Measurements from ENCODE around the gene CYP4F2.
"Not testable (repeated sequence)": the region's sequence is repeated elsewhere in the genome, so short reads cannot be mapped to it uniquely, and the experiment has no call there.

Gene CYP4F2

GRCh38 chr19:15902254-15902653 lies 4.4 kb upstream of the CYP4F2 start:
- no peak for FAIRE-seq
- DNase-seq (ENCODE audit: extremely low spot score, insufficient read length, low read depth) = no peak

GRCh38 chr19:15900504-15900903 lies 2.6 kb upstream of the CYP4F2 start:
- DNase-seq (ENCODE audit: extremely low spot score, insufficient read length, low read depth) = no peak
- no peak for FAIRE-seq

GRCh38 chr19:15900032-15900431 lies 2.2 kb upstream of the CYP4F2 start:
- DNase-seq (ENCODE audit: extremely low spot score, insufficient read length, low read depth); FAIRE-seq: not testable (repeated sequence)

GRCh38 chr19:15899561-15899960 lies 1.7 kb upstream of the CYP4F2 start:
- not testable (repeated sequence) for FAIRE-seq

GRCh38 chr19:15897026-15897737 lies 692 bp downstream of the CYP4F2 start:
- DNase-seq (ENCODE audit: extremely low spot score, insufficient read length, low read depth) (no peak), FAIRE-seq (no peak)

More at GRCh38 chr19:15899561-15899960, 1.7 kb upstream of the CYP4F2 start:
- not testable (repeated sequence) for DNase-seq (ENCODE audit: extremely low spot score, insufficient read length, low read depth)

GRCh38 chr19:15895876-15896430 lies 1.9 kb downstream of the CYP4F2 start:
- FAIRE-seq (no peak), DNase-seq (ENCODE audit: extremely low spot score, insufficient read length, low read depth) (no peak)

- FAIRE-seq = no peak
Observed at GRCh38 chr19:15894359-15894758, 3.5 kb downstream of the CYP4F2 start.

GRCh38 chr19:15893477-15893876 lies 4.4 kb downstream of the CYP4F2 start:
- DNase-seq (ENCODE audit: extremely low spot score, insufficient read length, low read depth) = no peak
- no peak for FAIRE-seq

More at GRCh38 chr19:15894359-15894758, 3.5 kb downstream of the CYP4F2 start:
- DNase-seq (ENCODE audit: extremely low spot score, insufficient read length, low read depth) = no peak

GRCh38 chr19:15892012-15892411 lies 5.9 kb downstream of the CYP4F2 start:
- DNase-seq (ENCODE audit: extremely low spot score, insufficient read length, low read depth) (no peak), FAIRE-seq (no peak)

GRCh38 chr19:15891434-15891833 lies 6.4 kb downstream of the CYP4F2 start:
- no peak for DNase-seq (ENCODE audit: extremely low spot score, insufficient read length, low read depth)
- no peak for FAIRE-seq

GRCh38 chr19:15889339-15889738 lies 8.5 kb downstream of the CYP4F2 start:
- not testable (repeated sequence) for FAIRE-seq; DNase-seq (ENCODE audit: extremely low spot score, insufficient read length, low read depth)

GRCh38 chr19:15885919-15886318 lies 12.0 kb downstream of the CYP4F2 start:
- DNase-seq (ENCODE audit: extremely low spot score, insufficient read length, low read depth) = no peak
- no peak for FAIRE-seq

- DNase-seq (ENCODE audit: extremely low spot score, insufficient read length, low read depth) = no peak
- no peak for FAIRE-seq
Observed at GRCh38 chr19:15885167-15885566, 12.7 kb downstream of the CYP4F2 start.

- not testable (repeated sequence) for FAIRE-seq; DNase-seq (ENCODE audit: extremely low spot score, insufficient read length, low read depth)
Observed at GRCh38 chr19:15883329-15883728, 14.5 kb downstream of the CYP4F2 start.

GRCh38 chr19:15874821-15875474 lies 22.9 kb downstream of the CYP4F2 start:
- DNase-seq (ENCODE audit: extremely low spot score, insufficient read length, low read depth) (no peak), FAIRE-seq (no peak)

- not testable (repeated sequence) for FAIRE-seq; DNase-seq (ENCODE audit: extremely low spot score, insufficient read length, low read depth)
Observed at GRCh38 chr19:15873771-15874170, 24.1 kb downstream of the CYP4F2 start.

- DNase-seq (ENCODE audit: extremely low spot score, insufficient read length, low read depth) = peak; percentile 7
- FAIRE-seq = no peak
Observed at GRCh38 chr19:15871570-15871969, 26.3 kb downstream of the CYP4F2 start.

GRCh38 chr19:15869873-15870272 lies 28.0 kb downstream of the CYP4F2 start:
- DNase-seq (ENCODE audit: extremely low spot score, insufficient read length, low read depth) (no peak), FAIRE-seq (no peak)

GRCh38 chr19:15869109-15869555 lies 28.7 kb downstream of the CYP4F2 start:
- no peak for FAIRE-seq
- peak; percentile 18 for DNase-seq (ENCODE audit: extremely low spot score, insufficient read length, low read depth)

- DNase-seq (ENCODE audit: extremely low spot score, insufficient read length, low read depth) (no peak), FAIRE-seq (no peak)
Observed at GRCh38 chr19:15866636-15867035, 31.2 kb downstream of the CYP4F2 start.

GRCh38 chr19:15864824-15865223 lies 33.0 kb downstream of the CYP4F2 start:
- no peak for FAIRE-seq
- DNase-seq (ENCODE audit: extremely low spot score, insufficient read length, low read depth) = no peak
